Measurements from ENCODE around the gene SHISAL2B. TPM values are rescaled to one million over a fixed set of nuclear protein-coding genes. Genes with fewer than 3 reads are reported as not detected.
"Not testable (repeated sequence)": the region's sequence is repeated elsewhere in the genome, so short reads cannot be mapped to it uniquely, and the experiment has no call there.

The SHISAL2B gene
- polyA plus RNA-seq, 1 donor = 0.40 TPM

DNA sequence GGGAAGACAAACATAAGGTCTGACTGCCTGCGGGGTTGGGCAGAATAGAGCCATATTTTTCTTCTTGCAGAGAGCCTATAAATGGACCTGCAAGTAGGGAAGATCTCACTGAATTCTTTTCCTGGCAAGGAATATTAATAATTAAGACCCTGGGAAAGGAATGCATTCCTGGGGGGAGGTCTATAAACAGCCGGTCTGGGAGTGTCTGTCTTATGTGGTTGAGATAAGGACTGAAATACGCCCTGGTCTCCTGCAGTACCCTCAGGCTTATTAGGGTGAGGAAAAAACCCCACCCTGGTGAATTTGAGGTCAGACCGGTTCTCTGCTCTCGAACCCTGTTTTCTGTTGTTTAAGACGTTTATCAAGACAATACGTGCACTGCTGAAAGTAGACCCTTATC is 6.1 kb downstream of the SHISAL2B start:
- not testable (repeated sequence) for DNase-seq (ENCODE audit: low read depth)

- no peak for DNase-seq (ENCODE audit: low read depth)
These were observed 10.5 kb downstream of the SHISAL2B start for GRCh38 chr5:64700765-64701164.

- not testable (repeated sequence) for DNase-seq (ENCODE audit: low read depth)
These were observed 15.8 kb downstream of the SHISAL2B start for GRCh38 chr5:64706074-64706473.

GRCh38 chr5:64707191-64707590 is 16.9 kb downstream of the SHISAL2B start:
- DNase-seq (ENCODE audit: low read depth) = no peak

GRCh38 chr5:64714495-64714894 is 24.2 kb downstream of the SHISAL2B start:
- not testable (repeated sequence) for DNase-seq (ENCODE audit: low read depth)

DNA sequence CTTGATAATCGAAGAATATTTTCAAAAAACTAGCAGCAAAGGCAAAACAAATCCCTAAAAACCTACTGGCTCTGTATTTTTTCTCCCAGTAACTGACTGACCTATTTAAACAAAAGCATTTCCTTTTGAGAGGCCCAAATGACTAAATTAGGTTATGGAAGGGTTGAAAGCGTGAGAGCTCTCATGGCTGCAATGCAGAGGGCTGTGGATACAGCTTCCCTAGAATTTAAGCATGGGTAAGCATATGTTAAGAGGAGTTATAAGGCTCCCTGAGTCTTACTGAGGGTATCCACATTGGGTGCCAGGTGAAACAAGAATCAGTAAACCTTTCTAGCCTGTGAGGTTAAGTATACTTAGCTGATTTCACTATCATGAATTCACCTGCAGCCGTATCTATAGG is 32.3 kb downstream of the SHISAL2B start:
- DNase-seq (ENCODE audit: low read depth) = no peak

DNA sequence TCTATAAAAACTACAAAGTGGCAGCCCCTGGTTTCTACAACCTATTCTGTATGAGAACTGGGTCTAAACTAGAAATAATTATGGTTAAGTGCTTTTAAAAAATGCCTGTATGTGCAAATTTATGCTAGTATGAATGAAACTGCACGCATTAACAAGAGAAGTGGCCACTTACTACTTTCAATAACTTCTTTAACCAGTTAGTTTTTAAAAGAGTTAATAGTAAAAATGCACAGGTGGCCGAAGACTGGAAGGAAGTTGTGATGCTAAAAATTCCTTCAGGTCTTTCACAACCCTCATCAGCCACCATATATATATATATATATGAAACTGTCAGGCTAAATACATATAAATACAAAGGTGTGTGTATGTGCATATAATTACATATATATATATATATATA is 36.8 kb downstream of the SHISAL2B start:
- no peak for DNase-seq (ENCODE audit: low read depth)

GRCh38 chr5:64742411-64742810 is 52.1 kb downstream of the SHISAL2B start:
- DNase-seq (ENCODE audit: low read depth) = no peak

DNA sequence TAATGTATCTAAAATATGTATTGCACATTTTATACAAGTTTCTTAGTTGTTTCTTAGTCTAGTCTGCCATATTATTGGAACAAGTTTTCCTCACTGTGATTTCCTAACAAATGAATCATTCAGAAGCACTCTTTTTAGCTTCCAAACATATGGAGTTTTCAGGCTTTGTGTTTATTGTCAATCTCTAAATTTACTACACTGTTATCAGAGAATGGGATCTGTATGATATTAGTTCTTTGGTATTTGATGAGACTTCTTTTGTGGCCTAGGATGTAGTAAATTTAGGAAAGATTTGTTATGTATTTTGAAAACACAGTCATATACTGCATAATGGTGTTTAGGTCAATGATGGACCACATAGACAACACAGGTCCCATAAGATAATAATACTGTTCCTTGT is 52.5 kb downstream of the SHISAL2B start:
- no peak for DNase-seq (ENCODE audit: low read depth)

- DNase-seq (ENCODE audit: low read depth) = no peak
These were observed 54.6 kb downstream of the SHISAL2B start for GRCh38 chr5:64744914-64745313.

DNA sequence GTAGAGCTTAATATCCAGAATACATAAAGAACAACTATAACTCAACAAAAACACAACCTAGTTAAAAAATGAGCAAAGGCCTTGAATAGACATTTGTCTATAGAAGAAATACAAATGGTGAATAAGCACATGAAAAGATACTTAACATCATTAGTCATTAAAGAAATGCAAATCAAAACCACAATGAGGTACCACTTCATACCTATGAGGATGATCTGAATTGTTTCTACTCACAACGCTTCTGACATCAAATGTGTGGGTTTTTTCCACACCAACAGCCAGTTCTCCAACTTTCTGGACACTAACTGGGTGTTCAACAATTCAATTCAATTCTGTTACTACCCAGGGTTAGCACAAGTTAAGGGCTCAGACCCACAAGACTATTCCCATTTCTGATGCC is 56.1 kb downstream of the SHISAL2B start:
- no peak for DNase-seq (ENCODE audit: low read depth)

GRCh38 chr5:64749385-64749784 is 59.1 kb downstream of the SHISAL2B start:
- DNase-seq (ENCODE audit: low read depth) = no peak

DNA sequence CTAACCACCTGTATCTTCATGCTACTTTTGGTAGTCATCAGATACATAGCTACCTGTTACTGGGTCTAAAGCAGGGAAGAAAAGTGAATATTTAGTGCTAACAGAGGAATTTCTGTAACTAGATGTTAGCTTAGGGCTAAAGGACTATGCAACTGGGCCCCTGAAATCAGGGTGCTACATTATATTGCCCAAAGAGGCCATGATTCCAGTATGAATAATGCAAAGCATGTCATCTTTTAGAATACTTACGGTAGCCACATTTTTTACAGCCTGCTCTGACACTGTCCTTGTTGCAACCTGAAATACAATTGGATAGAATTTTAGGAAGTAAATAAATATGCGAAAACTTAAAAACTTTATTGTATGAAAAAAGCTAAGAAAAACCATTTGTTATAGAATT is 63.8 kb downstream of the SHISAL2B start:
- no peak for DNase-seq (ENCODE audit: low read depth)

GRCh38 chr5:64758901-64759300 is 68.6 kb downstream of the SHISAL2B start:
- DNase-seq (ENCODE audit: low read depth) = no peak

GRCh38 chr5:64759960-64760660 is 69.8 kb downstream of the SHISAL2B start:
- DNase-seq (ENCODE audit: low read depth) = no peak

GRCh38 chr5:64763948-64764503 is 73.7 kb downstream of the SHISAL2B start:
- DNase-seq (ENCODE audit: low read depth) = no peak

- no peak for DNase-seq (ENCODE audit: low read depth)
These were observed 75.7 kb downstream of the SHISAL2B start for GRCh38 chr5:64765804-64766504.

GRCh38 chr5:64766941-64767340 is 76.6 kb downstream of the SHISAL2B start:
- no peak for DNase-seq (ENCODE audit: low read depth)

Other genes starting within 250 kb of the SHISAL2B start
- 8.9 TPM for gene RGS7BP, start 184.5 kb upstream of the SHISAL2B start, polyA plus RNA-seq (ENCODE audit: insufficient read length)
- 11.8 TPM for gene SREK1IP1, start 78.2 kb downstream of the SHISAL2B start, polyA plus RNA-seq (ENCODE audit: insufficient read length)
- 23.2 TPM for gene CWC27, start 78.4 kb downstream of the SHISAL2B start, polyA plus RNA-seq (ENCODE audit: insufficient read length)

All from forelimb muscle (tissue), 1 donor.